T-helper 2 cell treated with Interferon-gamma antibody and Interleukin-4, amounts not matched to agents 5 μg/mL and 100 μg/mL, for 36 hours (primary cell): Measurements from ENCODE around the gene LCLAT1.
A peak's percentile ranks its signal among the peaks of the same experiment; 100 is the strongest.
"Not testable (repeated sequence)": the region's sequence is repeated elsewhere in the genome, so short reads cannot be mapped to it uniquely, and the experiment has no call there.

Experiments used
- DNase-seq: peaks from one replicate; pipeline ENCODE4 v3.0.0; 2021; ENCODE audit warnings: low spot score
- H3K27ac Mint-ChIP-seq: one replicate; pipeline ENCODE4 v1.8.0; 2021; ENCODE audit warnings: mild to moderate bottlenecking, mixed read lengths
- H3K27me3 Mint-ChIP-seq: one replicate; pipeline ENCODE4 v1.8.0; 2021; ENCODE audit warnings: low read depth, mixed read lengths
- H3K36me3 Mint-ChIP-seq: one replicate; pipeline ENCODE4 v1.8.0; 2021; ENCODE audit warnings: low read depth, mixed read lengths
- H3K4me1 Mint-ChIP-seq: one replicate; pipeline ENCODE4 v1.8.0; 2021; ENCODE audit warnings: low read depth, mixed read lengths
- H3K4me3 Mint-ChIP-seq: one replicate; pipeline ENCODE4 v1.8.0; 2022; ENCODE audit warnings: mild to moderate bottlenecking, moderate library complexity, mixed read lengths
- H3K9me3 Mint-ChIP-seq: one replicate; pipeline ENCODE4 v1.8.0; 2021; ENCODE audit warnings: mixed read lengths

Gene LCLAT1

GRCh38 chr2:30633039-30633438 is 186.0 kb downstream of the LCLAT1 start:
- peaks cover 7% of the 10 kb centered on the region for H3K4me1 Mint-ChIP-seq

GRCh38 chr2:30636311-30636710 is 189.3 kb downstream of the LCLAT1 start:
- no peak overlapping the region for H3K27ac Mint-ChIP-seq
- H3K36me3 Mint-ChIP-seq: peaks cover 7% of the 10 kb centered on the region
- H3K4me1 Mint-ChIP-seq: peaks cover under 1% of the 10 kb centered on the region
- no peak for DNase-seq
- H3K27me3 Mint-ChIP-seq: no peaks in the 10 kb centered on the region
- H3K4me3 Mint-ChIP-seq: no peak overlapping the region
- no peaks in the 10 kb centered on the region for H3K9me3 Mint-ChIP-seq

More at GRCh38 chr2:30633039-30633438, 186.0 kb downstream of the LCLAT1 start:
- Mint-ChIP-seq H3K4me3 (no peak overlapping the region), H3K9me3 (no peaks in the 10 kb centered on the region), H3K27ac (no peak overlapping the region), H3K36me3 (no peaks in the 10 kb centered on the region), H3K27me3 (no peaks in the 10 kb centered on the region)
- DNase-seq: no peak

- H3K4me3 Mint-ChIP-seq: no peak overlapping the region
- H3K4me1 Mint-ChIP-seq: no peaks in the 10 kb centered on the region
- H3K36me3 Mint-ChIP-seq: peaks cover 7% of the 10 kb centered on the region
- no peaks in the 10 kb centered on the region for H3K9me3 Mint-ChIP-seq
- no peaks in the 10 kb centered on the region for H3K27me3 Mint-ChIP-seq
- no peak for DNase-seq
- no peak overlapping the region for H3K27ac Mint-ChIP-seq
These were observed 192.8 kb downstream of the LCLAT1 start for GRCh38 chr2:30639836-30640235.

- H3K27me3 Mint-ChIP-seq: no peaks in the 10 kb centered on the region
- no peak for DNase-seq
- peaks cover 7% of the 10 kb centered on the region for H3K36me3 Mint-ChIP-seq
- no peak overlapping the region for H3K4me3 Mint-ChIP-seq
- H3K27ac Mint-ChIP-seq: no peak overlapping the region
- no peaks in the 10 kb centered on the region for H3K9me3 Mint-ChIP-seq
- H3K4me1 Mint-ChIP-seq: no peaks in the 10 kb centered on the region
These were observed 194.8 kb downstream of the LCLAT1 start for GRCh38 chr2:30641765-30642345.

- not testable (repeated sequence) for H3K4me3 Mint-ChIP-seq
These were observed 196.0 kb downstream of the LCLAT1 start for GRCh38 chr2:30643013-30643412.

GRCh38 chr2:30643674-30644073 is 196.6 kb downstream of the LCLAT1 start:
- no peak overlapping the region for H3K4me3 Mint-ChIP-seq
- no peak overlapping the region for H3K27ac Mint-ChIP-seq
- H3K27me3 Mint-ChIP-seq: no peaks in the 10 kb centered on the region
- peaks cover 7% of the 10 kb centered on the region for H3K36me3 Mint-ChIP-seq
- H3K9me3 Mint-ChIP-seq: no peaks in the 10 kb centered on the region
- no peaks in the 10 kb centered on the region for H3K4me1 Mint-ChIP-seq
- no peak for DNase-seq

More at GRCh38 chr2:30643013-30643412, 196.0 kb downstream of the LCLAT1 start:
- not testable (repeated sequence) for H3K36me3 Mint-ChIP-seq, DNase-seq, H3K4me1 Mint-ChIP-seq, H3K27me3 Mint-ChIP-seq, H3K9me3 Mint-ChIP-seq, H3K27ac Mint-ChIP-seq

GRCh38 chr2:30645081-30645744 is 198.2 kb downstream of the LCLAT1 start:
- Mint-ChIP-seq H3K36me3 (peaks cover 4% of the 10 kb centered on the region), H3K27me3 (no peaks in the 10 kb centered on the region), H3K27ac (no peak overlapping the region), H3K4me3 (no peak overlapping the region), H3K4me1 (no peaks in the 10 kb centered on the region), H3K9me3 (no peaks in the 10 kb centered on the region)
- DNase-seq: no peak

- Mint-ChIP-seq H3K27me3 (no peaks in the 10 kb centered on the region), H3K36me3 (peaks cover 3% of the 10 kb centered on the region), H3K4me1 (no peaks in the 10 kb centered on the region), H3K27ac (no peak overlapping the region), H3K4me3 (no peak overlapping the region), H3K9me3 (no peaks in the 10 kb centered on the region)
- DNase-seq: no peak
These were observed 198.7 kb downstream of the LCLAT1 start for GRCh38 chr2:30645745-30646119.

- no peak for DNase-seq
- Mint-ChIP-seq H3K4me3 (no peak overlapping the region), H3K4me1 (no peaks in the 10 kb centered on the region), H3K9me3 (no peaks in the 10 kb centered on the region), H3K27me3 (no peaks in the 10 kb centered on the region), H3K36me3 (no peaks in the 10 kb centered on the region), H3K27ac (no peak overlapping the region)
These were observed 200.9 kb downstream of the LCLAT1 start for GRCh38 chr2:30647752-30648457.

GRCh38 chr2:30649278-30649677 is 202.2 kb downstream of the LCLAT1 start:
- H3K4me1 Mint-ChIP-seq: no peaks in the 10 kb centered on the region
- DNase-seq: no peak
- H3K36me3 Mint-ChIP-seq: no peaks in the 10 kb centered on the region
- no peak overlapping the region for H3K27ac Mint-ChIP-seq
- H3K4me3 Mint-ChIP-seq: no peak overlapping the region
- H3K9me3 Mint-ChIP-seq: no peaks in the 10 kb centered on the region
- H3K27me3 Mint-ChIP-seq: no peaks in the 10 kb centered on the region

GRCh38 chr2:30649828-30650227 is 202.8 kb downstream of the LCLAT1 start:
- Mint-ChIP-seq H3K27ac (no peak overlapping the region), H3K27me3 (no peaks in the 10 kb centered on the region), H3K4me1 (no peaks in the 10 kb centered on the region), H3K36me3 (no peaks in the 10 kb centered on the region), H3K9me3 (no peaks in the 10 kb centered on the region), H3K4me3 (no peak overlapping the region)
- DNase-seq: no peak

GRCh38 chr2:30652271-30652915 is 205.3 kb downstream of the LCLAT1 start:
- Mint-ChIP-seq H3K4me1 (no peaks in the 10 kb centered on the region), H3K4me3 (no peak overlapping the region), H3K27me3 (no peaks in the 10 kb centered on the region), H3K27ac (no peak overlapping the region), H3K9me3 (no peaks in the 10 kb centered on the region), H3K36me3 (no peaks in the 10 kb centered on the region)
- no peak for DNase-seq

- Mint-ChIP-seq H3K4me1 (no peaks in the 10 kb centered on the region), H3K27me3 (peaks cover 2% of the 10 kb centered on the region), H3K9me3 (no peaks in the 10 kb centered on the region), H3K27ac (no peak overlapping the region), H3K4me3 (no peak overlapping the region), H3K36me3 (no peaks in the 10 kb centered on the region)
- DNase-seq: peak; percentile 1
These were observed 206.8 kb downstream of the LCLAT1 start for GRCh38 chr2:30653847-30654246.

- H3K27ac Mint-ChIP-seq: no peak overlapping the region
- no peaks in the 10 kb centered on the region for H3K36me3 Mint-ChIP-seq
- H3K27me3 Mint-ChIP-seq: peaks cover 2% of the 10 kb centered on the region
- no peaks in the 10 kb centered on the region for H3K4me1 Mint-ChIP-seq
- no peak overlapping the region for H3K4me3 Mint-ChIP-seq
- no peaks in the 10 kb centered on the region for H3K9me3 Mint-ChIP-seq
- DNase-seq: no peak
These were observed 207.4 kb downstream of the LCLAT1 start for GRCh38 chr2:30654404-30654803.
